Activated naive CD8-positive, alpha-beta T cell (primary cell): ENCODE data around the gene FAM3C.
A peak's percentile ranks its signal among the peaks of the same experiment; 100 is the strongest.

ENCODE experiments used
- H3K27ac Mint-ChIP-seq: one replicate; pipeline ENCODE4 v1.8.0; 2021; ENCODE audit warnings: mixed read lengths
- H3K27me3 Mint-ChIP-seq: one replicate; pipeline ENCODE4 v1.8.0; 2021; ENCODE audit warnings: mixed read lengths
- H3K36me3 Mint-ChIP-seq: one replicate; pipeline ENCODE4 v1.8.0; 2021; ENCODE audit warnings: mixed read lengths
- H3K4me1 Mint-ChIP-seq: one replicate; pipeline ENCODE4 v1.8.0; 2021; ENCODE audit warnings: low read depth, mixed read lengths
- H3K4me3 Mint-ChIP-seq: one replicate; pipeline ENCODE4 v1.8.0; 2021; ENCODE audit warnings: mild to moderate bottlenecking, mixed read lengths
- H3K9me3 Mint-ChIP-seq: one replicate; pipeline ENCODE4 v1.8.0; 2021; ENCODE audit warnings: low read depth, mixed read lengths

Gene FAM3C

DNA sequence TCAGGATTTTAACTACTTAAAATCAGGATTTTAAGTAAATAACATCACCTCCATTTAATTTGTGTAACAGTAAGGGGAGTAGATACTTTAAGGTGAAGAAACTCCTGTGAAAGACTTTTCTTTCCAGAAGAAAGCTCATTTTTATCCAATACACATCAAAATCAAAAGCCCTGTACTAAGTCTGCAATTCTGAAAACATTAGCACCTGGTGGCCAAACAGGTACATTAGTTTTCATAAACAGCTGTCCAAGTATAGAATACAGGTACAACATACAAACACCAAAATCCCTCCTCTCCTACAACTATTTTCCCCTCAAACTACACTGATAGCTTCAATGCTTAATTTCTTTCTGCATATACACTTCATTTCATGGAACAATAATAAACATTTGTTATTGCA is 22.9 kb downstream of the FAM3C start:
- peaks cover 8% of the 10 kb centered on the region for H3K36me3 Mint-ChIP-seq
- H3K27ac Mint-ChIP-seq: peak overlapping the region; percentile 29
- no peaks in the 10 kb centered on the region for H3K27me3 Mint-ChIP-seq
- H3K4me3 Mint-ChIP-seq: no peak overlapping the region
- peaks cover 24% of the 10 kb centered on the region for H3K4me1 Mint-ChIP-seq
- H3K9me3 Mint-ChIP-seq: no peaks in the 10 kb centered on the region

DNA sequence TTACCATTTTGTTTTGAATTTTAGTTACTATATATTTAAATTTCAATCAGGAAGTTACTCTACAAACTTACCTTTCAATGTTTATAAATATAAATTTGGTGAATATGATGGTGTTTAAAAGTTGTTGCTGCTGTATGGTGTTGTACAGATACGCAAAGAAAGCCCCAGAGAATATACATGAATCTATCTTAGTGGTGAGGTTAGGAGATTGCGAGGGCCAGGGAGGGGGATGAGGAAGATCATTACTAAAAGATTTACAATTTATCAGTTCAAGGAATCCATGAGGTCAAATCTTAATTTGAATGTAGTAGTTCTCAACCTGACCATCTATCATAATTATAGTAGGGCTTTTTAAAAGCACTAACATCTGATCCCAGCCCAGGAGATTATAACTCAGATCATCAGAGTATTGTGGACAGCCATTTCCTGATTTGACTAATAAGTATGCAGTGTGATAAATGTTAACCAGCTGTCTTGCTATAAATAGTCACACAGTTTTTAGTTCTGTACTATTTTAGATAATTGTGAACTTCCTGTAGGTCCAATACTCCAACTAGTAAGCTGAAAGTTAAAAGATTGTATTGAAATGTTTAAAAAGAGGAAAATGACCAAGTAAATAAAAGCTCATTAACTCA is 23.6 kb downstream of the FAM3C start:
- H3K36me3 Mint-ChIP-seq: peaks cover 8% of the 10 kb centered on the region
- H3K4me3 Mint-ChIP-seq: peak overlapping the region; percentile 30
- peaks cover 24% of the 10 kb centered on the region for H3K4me1 Mint-ChIP-seq
- H3K27me3 Mint-ChIP-seq: no peaks in the 10 kb centered on the region
- H3K9me3 Mint-ChIP-seq: no peaks in the 10 kb centered on the region
- peak overlapping the region; percentile 75 for H3K27ac Mint-ChIP-seq

DNA sequence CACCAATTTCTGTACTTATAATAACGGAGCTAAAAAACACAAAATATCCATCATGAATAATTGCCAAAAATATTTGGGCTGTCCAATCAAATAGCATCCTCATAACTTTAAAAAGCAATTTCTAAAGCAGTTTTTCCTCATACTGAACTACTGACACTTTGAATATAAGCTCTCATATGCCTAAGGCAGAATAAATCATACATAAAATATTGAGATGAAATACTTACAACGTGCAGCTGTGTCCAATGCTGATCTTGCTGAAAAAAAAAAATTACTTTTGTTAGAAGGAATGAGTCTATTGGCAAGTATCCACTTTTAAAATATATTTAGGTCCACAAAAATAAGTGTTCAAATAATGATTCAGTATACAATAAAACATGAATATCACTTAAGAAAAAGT is 24.2 kb downstream of the FAM3C start:
- Mint-ChIP-seq H3K4me3 (no peak overlapping the region), H3K27ac (peak overlapping the region; percentile 41), H3K27me3 (no peaks in the 10 kb centered on the region), H3K4me1 (peaks cover 24% of the 10 kb centered on the region), H3K36me3 (peaks cover 8% of the 10 kb centered on the region), H3K9me3 (no peaks in the 10 kb centered on the region)

DNA sequence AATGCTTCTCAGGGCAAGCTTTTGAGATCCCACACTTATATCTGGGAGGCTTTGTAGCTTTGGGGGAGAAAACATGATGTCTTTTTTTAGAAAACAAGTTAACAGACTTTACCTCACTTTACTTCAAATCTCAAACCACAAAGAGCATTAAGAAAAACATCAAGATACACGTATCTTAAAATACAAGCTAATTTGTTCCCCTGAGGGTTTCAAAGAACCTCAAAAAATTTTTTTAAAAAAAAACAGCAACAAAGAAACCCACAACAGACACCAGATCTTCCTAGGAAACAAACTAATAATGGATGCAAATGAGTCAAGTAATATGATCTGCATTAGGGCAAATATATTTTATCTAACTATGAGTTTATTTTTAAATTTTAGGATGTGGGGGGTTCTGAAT is 24.7 kb downstream of the FAM3C start:
- Mint-ChIP-seq H3K36me3 (peaks cover 8% of the 10 kb centered on the region), H3K4me1 (peaks cover 24% of the 10 kb centered on the region), H3K4me3 (no peak overlapping the region), H3K27me3 (no peaks in the 10 kb centered on the region), H3K27ac (peak overlapping the region; percentile 41), H3K9me3 (no peaks in the 10 kb centered on the region)

DNA sequence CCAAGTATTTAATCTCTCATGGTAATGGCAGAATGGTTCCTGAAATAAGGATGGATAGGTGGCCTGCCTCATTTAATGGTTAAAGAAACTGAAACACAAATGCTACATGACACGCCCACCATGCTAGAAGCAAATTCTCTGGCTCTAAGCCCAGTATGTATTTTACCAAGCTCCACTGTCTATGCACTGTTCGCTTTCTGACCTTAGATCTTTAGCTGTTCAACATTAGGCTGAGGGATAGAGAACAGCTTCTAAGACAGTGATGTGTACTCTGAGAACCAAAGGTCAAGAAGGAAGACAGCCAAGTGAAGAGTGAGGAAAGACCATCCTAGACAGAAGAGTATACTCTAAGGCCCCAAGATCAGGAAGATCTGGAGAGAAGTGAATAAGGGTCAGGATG is 26.6 kb downstream of the FAM3C start:
- Mint-ChIP-seq H3K36me3 (peaks cover 6% of the 10 kb centered on the region), H3K4me3 (no peak overlapping the region), H3K4me1 (peaks cover 24% of the 10 kb centered on the region), H3K27ac (peak overlapping the region; percentile 81), H3K27me3 (no peaks in the 10 kb centered on the region), H3K9me3 (no peaks in the 10 kb centered on the region)

DNA sequence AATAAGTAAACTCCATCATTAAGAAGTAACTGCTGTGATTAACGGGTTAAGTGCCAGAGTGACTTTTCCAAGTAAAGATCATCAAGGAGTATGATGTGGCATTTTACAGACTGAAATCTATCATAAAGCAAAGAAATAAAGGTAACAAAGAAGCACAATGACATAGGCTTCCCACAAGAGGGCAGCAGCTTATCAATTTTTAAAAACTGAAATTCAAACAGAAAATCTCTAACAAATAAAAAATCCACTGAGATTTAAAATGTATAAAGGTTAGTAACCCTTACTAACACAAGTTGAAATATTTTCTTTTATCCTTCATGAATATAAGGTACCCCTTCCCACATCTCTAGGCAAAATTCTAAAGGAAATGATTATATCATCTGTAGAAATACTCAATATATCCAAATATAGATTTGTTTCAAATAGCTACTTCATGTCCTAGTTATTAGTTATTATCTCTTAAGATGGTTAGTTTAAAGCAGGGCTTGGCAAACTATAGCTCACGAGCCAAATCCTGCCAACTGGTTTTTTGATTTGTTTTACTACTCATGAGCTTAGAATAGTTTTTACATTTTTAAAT is 29.2 kb downstream of the FAM3C start:
- no peaks in the 10 kb centered on the region for H3K9me3 Mint-ChIP-seq
- H3K27me3 Mint-ChIP-seq: no peaks in the 10 kb centered on the region
- no peak overlapping the region for H3K4me3 Mint-ChIP-seq
- no peak overlapping the region for H3K27ac Mint-ChIP-seq
- peaks cover 13% of the 10 kb centered on the region for H3K4me1 Mint-ChIP-seq
- H3K36me3 Mint-ChIP-seq: peaks cover 10% of the 10 kb centered on the region

DNA sequence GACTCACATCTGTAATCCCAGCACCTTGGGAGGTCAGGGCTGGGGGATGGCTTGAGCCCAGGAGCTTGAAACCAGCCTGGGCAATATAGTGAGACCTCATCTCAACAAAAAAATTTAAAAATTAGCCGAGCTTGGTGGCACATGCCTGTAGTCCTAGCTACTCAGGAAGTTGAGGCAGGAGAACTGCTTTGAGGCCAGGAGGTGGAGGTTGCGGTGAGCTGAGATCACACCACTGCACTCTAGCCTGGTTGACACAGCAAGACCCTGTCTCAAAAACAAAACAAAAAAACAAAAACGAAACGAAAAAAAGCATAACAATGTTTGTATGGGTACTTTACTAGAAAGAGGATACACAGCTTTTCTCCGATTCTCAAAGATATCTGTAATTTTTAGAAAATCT is 35.5 kb downstream of the FAM3C start:
- H3K4me1 Mint-ChIP-seq: no peaks in the 10 kb centered on the region
- no peak overlapping the region for H3K27ac Mint-ChIP-seq
- no peaks in the 10 kb centered on the region for H3K9me3 Mint-ChIP-seq
- H3K27me3 Mint-ChIP-seq: no peaks in the 10 kb centered on the region
- no peak overlapping the region for H3K4me3 Mint-ChIP-seq
- peaks cover 16% of the 10 kb centered on the region for H3K36me3 Mint-ChIP-seq

DNA sequence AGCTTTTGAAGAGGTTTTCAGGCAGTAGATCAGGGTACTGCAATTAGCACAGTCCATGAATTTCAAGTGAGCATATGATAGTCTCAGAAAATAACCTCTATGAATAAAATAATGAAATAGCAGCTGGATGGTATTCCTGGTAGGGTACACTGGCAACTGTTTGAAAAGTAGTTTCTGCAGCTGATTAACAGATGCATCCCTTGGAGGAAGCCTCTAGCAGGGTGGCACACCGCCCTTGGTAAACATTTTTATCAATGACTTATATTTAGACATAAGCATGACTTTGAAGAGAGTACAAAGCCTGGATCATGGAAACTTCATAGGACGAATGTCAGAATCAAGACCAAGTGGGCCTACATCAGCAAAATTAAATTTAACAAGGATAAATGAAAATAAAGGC is 40.5 kb downstream of the FAM3C start:
- Mint-ChIP-seq H3K27ac (no peak overlapping the region), H3K9me3 (no peaks in the 10 kb centered on the region), H3K4me3 (no peak overlapping the region), H3K27me3 (no peaks in the 10 kb centered on the region), H3K4me1 (no peaks in the 10 kb centered on the region), H3K36me3 (peaks cover 18% of the 10 kb centered on the region)

DNA sequence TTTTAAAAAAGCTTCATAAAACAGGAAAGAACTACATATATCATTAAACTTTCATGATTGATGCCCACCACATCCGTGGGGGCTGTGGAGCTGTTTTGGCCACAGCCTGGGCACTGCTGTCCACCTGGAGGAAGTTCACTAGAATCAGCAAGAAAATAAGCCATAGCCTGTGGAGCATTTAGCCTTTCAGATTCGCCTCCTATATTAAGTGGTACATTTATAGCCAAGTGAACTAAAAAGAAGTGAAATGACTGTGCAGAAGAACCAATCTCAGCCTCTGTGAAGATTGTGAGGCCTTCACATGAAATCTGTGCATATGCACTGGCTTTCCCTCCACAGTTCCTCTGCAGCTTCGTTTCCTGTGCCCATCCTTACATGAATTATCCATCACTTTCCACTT is 43.8 kb downstream of the FAM3C start:
- peaks cover 16% of the 10 kb centered on the region for H3K36me3 Mint-ChIP-seq
- no peaks in the 10 kb centered on the region for H3K27me3 Mint-ChIP-seq
- H3K4me1 Mint-ChIP-seq: no peaks in the 10 kb centered on the region
- H3K9me3 Mint-ChIP-seq: no peaks in the 10 kb centered on the region
- no peak overlapping the region for H3K4me3 Mint-ChIP-seq
- H3K27ac Mint-ChIP-seq: no peak overlapping the region

DNA sequence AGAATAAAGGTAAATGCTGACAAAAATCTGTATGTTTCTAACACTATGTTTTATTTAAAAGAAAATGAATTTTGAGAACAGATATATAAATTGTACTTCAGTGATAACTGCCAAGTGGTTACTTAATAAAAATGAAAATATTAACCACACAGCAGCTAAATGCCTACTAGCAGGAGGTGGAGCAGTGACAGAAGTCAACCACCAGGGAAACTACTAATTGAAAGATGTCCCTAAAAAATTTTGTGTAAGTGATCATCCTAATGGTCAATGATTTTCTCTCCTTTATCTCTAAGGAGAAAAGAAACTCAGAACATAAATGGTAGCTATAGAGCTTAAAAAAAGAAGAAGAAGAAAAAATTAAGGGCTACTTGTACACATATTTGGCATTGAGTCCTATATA is 44.4 kb downstream of the FAM3C start:
- no peak overlapping the region for H3K27ac Mint-ChIP-seq
- H3K4me3 Mint-ChIP-seq: no peak overlapping the region
- peaks cover 18% of the 10 kb centered on the region for H3K36me3 Mint-ChIP-seq

DNA sequence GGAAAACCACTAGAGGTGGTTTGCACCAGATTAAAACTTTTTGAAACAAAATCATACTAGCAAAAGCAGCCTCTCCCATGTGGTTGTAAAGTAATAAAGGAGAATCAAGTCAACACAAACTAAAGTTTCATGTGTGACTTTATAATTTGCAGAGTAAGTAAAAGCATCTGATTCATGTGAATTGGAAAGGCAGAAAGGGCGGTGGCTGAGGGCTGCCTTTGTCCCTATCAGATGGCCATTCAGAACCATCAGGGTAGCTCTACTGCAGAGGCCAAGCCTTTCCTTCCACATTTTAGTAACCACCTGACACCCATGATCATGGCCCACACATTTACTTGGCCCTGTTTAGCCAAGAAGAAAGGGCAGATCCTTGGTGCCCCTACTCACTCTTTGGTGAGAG is 51.6 kb downstream of the FAM3C start:
- Mint-ChIP-seq H3K4me3 (no peak overlapping the region), H3K36me3 (peaks cover 11% of the 10 kb centered on the region), H3K27me3 (no peaks in the 10 kb centered on the region), H3K27ac (no peak overlapping the region), H3K9me3 (no peaks in the 10 kb centered on the region), H3K4me1 (no peaks in the 10 kb centered on the region)

More for the DNA sequence above, 44.4 kb downstream of the FAM3C start:
- Mint-ChIP-seq H3K9me3 (no peaks in the 10 kb centered on the region), H3K27me3 (no peaks in the 10 kb centered on the region), H3K4me1 (no peaks in the 10 kb centered on the region)

DNA sequence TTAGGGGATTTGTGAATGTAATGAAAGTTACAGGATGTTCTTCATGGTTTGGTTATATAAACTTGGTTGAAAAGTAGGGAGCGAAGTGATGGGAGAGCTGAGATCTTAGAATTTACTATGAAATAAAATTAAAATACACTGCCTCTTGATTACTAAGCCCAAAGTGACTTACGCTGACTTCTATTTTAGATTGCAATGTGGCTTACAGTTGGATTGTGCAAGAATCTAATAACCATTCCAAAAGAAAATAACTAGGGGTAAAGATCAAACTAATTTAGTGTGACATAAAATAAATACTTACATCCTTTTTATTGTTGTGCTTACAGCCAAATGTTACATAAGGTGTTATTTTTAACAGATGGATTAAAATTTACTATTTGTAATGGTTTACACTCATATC is 52.0 kb downstream of the FAM3C start:
- no peaks in the 10 kb centered on the region for H3K27me3 Mint-ChIP-seq
- no peak overlapping the region for H3K4me3 Mint-ChIP-seq
- no peaks in the 10 kb centered on the region for H3K9me3 Mint-ChIP-seq
- H3K27ac Mint-ChIP-seq: no peak overlapping the region
- H3K4me1 Mint-ChIP-seq: no peaks in the 10 kb centered on the region
- peaks cover 11% of the 10 kb centered on the region for H3K36me3 Mint-ChIP-seq

DNA sequence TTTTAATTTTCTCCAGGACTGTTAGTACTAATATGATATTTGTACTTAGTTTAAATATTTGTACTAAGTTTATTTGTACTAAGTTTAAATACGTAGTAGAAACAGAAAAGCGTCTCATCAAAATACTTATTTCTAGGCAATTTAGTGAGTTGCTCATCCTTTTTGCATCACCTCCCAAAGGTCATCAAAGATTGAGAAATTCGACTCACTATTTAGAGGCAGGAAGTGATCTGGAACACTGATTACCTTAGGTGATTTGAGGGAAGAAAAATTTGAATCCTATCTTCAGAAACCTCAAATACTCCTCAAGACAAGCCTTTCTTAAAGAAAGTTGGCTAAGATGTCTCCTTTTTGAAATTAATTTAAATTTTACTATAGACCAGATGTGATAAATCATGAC is 52.8 kb downstream of the FAM3C start:
- Mint-ChIP-seq H3K9me3 (no peaks in the 10 kb centered on the region), H3K36me3 (peaks cover 15% of the 10 kb centered on the region), H3K27ac (no peak overlapping the region), H3K4me1 (no peaks in the 10 kb centered on the region), H3K27me3 (no peaks in the 10 kb centered on the region), H3K4me3 (no peak overlapping the region)

DNA sequence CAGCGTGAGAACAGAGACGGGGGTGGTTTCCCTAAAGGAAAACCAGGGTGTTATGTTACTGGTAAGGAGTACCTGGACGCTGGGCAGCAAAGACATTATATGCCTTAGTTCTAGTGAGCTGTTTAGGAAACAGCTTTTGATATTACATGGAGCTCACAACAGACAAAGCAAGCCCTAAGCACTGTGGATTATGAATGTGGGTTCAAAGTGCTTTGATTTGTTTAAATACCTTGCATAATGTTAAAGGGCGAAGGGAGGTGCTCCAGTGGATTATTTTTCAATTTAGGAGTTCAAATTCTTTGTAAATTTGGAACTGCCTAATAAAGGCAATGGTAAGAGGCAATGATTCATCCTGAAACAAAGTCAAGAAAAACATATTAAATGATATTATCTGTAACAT is 53.5 kb downstream of the FAM3C start:
- Mint-ChIP-seq H3K4me1 (no peaks in the 10 kb centered on the region), H3K4me3 (no peak overlapping the region), H3K27me3 (no peaks in the 10 kb centered on the region), H3K36me3 (peaks cover 18% of the 10 kb centered on the region), H3K27ac (no peak overlapping the region), H3K9me3 (no peaks in the 10 kb centered on the region)

DNA sequence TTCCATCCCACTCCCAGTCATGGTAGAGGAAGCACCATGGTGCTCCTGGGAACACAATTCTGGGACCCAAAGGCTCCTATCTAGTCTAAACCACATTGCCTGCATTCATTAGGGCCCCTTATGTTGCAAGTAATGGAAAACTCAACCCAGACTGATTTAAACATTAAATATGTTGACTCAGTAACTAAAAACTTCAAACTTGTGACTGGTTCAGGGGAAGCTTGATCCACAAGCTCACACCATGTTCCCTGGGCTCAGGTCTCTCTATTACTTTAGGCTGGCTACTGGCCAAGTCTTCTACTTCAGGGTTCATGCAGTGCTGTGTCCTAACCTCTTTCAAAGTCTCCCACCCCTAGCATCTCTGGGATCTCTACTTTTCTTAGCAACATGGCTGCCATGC is 54.2 kb downstream of the FAM3C start:
- Mint-ChIP-seq H3K4me3 (no peak overlapping the region), H3K36me3 (peaks cover 15% of the 10 kb centered on the region), H3K9me3 (no peaks in the 10 kb centered on the region), H3K27me3 (no peaks in the 10 kb centered on the region), H3K4me1 (no peaks in the 10 kb centered on the region), H3K27ac (no peak overlapping the region)

DNA sequence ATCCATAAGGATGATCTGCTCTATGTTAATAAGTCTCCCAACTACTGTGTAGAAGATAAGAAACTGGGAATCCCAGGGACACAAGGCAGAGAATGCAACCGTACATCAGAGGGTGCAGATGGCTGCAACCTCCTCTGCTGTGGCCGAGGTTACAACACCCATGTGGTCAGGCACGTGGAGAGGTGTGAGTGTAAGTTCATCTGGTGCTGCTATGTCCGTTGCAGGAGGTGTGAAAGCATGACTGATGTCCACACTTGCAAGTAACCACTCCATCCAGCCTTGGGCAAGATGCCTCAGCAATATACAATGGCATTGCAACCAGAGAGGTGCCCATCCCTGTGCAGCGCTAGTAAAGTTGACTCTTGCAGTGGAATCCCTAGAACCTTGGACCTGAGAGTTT is 57.0 kb downstream of the FAM3C start:
- Mint-ChIP-seq H3K9me3 (no peaks in the 10 kb centered on the region), H3K4me1 (no peaks in the 10 kb centered on the region), H3K27ac (no peak overlapping the region), H3K27me3 (no peaks in the 10 kb centered on the region), H3K36me3 (peaks cover 13% of the 10 kb centered on the region), H3K4me3 (no peak overlapping the region)
